ENCODE results near the gene CNNM1.

GRCh38 chr10:99365736-99366135 lies 36.6 kb downstream of the CNNM1 start:
- TF ChIP-seq POLR2A (IDR thresholded peaks at IDR 0.05) (no peak), CTCF (IDR thresholded peaks at IDR 0.05) (no peak)

All from uterus (tissue), 2 donors.